NB4 (cell line): Measurements from ENCODE around the gene TOGARAM2.
"Not testable (repeated sequence)": the region's sequence is repeated elsewhere in the genome, so short reads cannot be mapped to it uniquely, and the experiment has no call there.

Source experiments
- DNase-seq: peaks from one replicate; pipeline ENCODE4 v3.0.0; 2010; ENCODE audit warnings: low read depth
- H3K4me3 ChIP-seq: one replicate; pipeline ENCODE4 v1.5.1; 2011; ENCODE audit warnings: mild to moderate bottlenecking, low read depth, low read length, moderate library complexity
- MAX ChIP-seq: IDR thresholded peaks from 2 replicates; pipeline ENCODE4 v1.6.1; 2011; ENCODE audit warnings: low read depth, low read length
- MYC ChIP-seq: IDR thresholded peaks from 2 replicates; pipeline ENCODE4 v1.6.1; 2011; ENCODE audit warnings: low read depth, low read length
- POLR2A ChIP-seq: IDR thresholded peaks from 2 replicates; pipeline ENCODE4 v1.6.1; 2011; ENCODE audit warnings: mild to moderate bottlenecking; ENCODE audit not compliant: insufficient read length; ENCODE audit errors: extremely low read depth
- TF ChIP-seq, protein P1 (sequence below): IDR thresholded peaks from one replicate; pipeline ENCODE4 v1.5.1; 2012; ENCODE audit warnings: low read depth, low read length

Gene TOGARAM2

DNA sequence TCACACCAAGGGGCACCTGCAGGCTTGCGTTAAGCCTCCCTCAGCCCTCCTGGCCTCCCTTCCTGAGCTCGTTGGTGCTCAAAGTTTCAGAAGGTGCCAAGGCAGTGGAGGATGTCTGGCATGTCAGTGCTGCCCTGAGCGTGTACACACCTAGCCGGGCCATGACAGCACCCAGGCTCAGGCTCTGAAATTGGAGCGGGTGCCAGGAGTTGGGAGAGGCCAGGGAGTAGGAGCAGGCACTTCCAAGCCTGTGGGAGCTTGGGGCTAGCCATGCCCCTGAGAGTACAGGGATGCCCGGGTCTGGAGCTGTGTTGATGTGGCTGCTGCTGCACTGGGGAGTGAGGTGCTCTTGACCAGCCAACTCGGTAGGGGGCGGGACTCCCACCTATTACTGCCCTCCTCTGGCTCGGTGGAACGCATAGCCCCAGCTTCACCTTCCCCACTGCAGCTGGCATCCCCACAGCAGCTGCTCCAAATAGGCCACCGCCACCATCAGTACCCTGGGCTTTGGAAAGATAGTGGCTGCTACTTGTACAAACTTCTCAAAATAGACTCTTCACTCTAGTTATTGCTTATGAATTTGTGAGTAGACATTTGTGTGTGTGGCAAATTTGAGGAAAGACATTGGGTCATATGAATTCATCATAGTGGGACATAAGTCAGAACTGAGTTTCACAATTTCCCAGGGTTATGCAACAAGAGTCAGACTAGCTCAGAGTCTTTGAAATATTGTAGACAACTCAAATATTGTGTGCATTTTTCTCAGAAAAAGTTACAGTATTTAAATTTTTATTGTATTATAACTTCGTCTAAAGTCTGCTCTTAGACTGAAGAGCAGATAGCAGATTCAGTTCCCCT lies 100.0 kb downstream of the TOGARAM2 start:
- no peak overlapping the region for H3K4me3 ChIP-seq
- peak; percentile 68 for DNase-seq
- TF ChIP-seq POLR2A (no peak), MYC (no peak), MAX (no peak)
- TF ChIP-seq, protein P1, sequence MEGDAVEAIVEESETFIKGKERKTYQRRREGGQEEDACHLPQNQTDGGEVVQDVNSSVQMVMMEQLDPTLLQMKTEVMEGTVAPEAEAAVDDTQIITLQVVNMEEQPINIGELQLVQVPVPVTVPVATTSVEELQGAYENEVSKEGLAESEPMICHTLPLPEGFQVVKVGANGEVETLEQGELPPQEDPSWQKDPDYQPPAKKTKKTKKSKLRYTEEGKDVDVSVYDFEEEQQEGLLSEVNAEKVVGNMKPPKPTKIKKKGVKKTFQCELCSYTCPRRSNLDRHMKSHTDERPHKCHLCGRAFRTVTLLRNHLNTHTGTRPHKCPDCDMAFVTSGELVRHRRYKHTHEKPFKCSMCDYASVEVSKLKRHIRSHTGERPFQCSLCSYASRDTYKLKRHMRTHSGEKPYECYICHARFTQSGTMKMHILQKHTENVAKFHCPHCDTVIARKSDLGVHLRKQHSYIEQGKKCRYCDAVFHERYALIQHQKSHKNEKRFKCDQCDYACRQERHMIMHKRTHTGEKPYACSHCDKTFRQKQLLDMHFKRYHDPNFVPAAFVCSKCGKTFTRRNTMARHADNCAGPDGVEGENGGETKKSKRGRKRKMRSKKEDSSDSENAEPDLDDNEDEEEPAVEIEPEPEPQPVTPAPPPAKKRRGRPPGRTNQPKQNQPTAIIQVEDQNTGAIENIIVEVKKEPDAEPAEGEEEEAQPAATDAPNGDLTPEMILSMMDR = no peak

DNA sequence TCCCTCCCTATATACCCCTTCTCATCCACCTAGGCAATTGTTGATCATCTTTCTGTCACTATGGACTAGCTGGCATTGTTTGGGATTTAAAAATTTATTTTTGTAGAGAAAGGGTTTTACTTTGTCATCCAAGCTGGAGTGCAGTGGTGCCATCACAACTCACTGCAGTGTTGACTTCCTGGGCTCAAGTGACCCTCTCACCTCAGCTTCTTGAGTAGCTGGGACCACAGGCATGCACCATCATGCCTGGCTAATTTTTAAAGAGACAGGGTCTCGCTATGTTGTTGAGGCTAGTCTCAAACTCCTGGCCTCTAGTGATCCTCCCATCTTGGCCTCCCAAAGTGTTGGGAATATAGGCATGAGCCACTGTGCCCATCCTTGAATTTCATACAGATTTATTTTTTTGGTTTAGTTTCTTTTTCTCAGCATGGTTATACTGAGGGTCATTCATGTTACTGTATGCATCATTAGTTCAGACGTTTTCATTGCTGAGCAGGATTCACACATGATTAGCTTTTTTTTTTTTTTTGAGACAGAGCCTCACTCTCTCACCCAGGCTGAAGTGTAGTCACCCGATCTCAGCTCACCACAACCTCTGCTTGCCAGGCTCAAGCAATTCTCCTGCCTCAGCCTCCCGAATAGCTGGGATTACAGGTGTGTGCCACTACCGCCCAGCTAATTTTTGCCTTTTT lies 101.9 kb downstream of the TOGARAM2 start:
- TF ChIP-seq POLR2A (no peak), MAX (no peak), MYC (no peak)
- TF ChIP-seq, protein P1 = no peak
- no peak for DNase-seq

GRCh38 chr2:29084554-29084953 lies 103.5 kb downstream of the TOGARAM2 start:
- H3K4me3 ChIP-seq = no peak overlapping the region
- DNase-seq = no peak
- TF ChIP-seq, protein P1 = no peak
- TF ChIP-seq MAX = no peak
- no peak for TF ChIP-seq POLR2A
- no peak for TF ChIP-seq MYC

More for the DNA sequence above, 101.9 kb downstream of the TOGARAM2 start:
- H3K4me3 ChIP-seq = no peak overlapping the region

DNA sequence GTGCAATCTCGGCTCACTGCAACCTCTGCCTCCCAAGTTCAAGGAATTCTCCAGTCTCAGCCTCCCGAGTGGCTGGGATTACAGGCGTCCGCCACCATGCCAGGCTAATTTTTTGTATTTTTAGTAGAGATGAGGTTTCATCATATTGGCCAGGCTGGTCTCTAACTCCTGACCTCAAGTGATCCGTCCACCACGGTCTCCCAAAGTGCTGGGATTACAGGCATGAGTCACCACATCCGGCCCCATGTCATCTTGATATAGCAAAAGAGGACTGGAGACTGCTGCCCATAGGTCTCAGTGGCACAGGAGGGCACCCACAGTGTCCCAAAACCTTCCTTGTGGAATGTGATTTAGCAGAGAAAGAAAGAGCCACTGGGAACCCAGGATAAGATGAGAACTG lies 109.2 kb downstream of the TOGARAM2 start:
- peak; percentile 19 for DNase-seq
- H3K4me3 ChIP-seq = not testable (repeated sequence)

GRCh38 chr2:29096969-29097368 lies 115.9 kb downstream of the TOGARAM2 start:
- no peak overlapping the region for H3K4me3 ChIP-seq
- TF ChIP-seq MYC (no peak), MAX (no peak), POLR2A (no peak)
- TF ChIP-seq, protein P1 = no peak
- no peak for DNase-seq

GRCh38 chr2:29097569-29097968 lies 116.5 kb downstream of the TOGARAM2 start:
- DNase-seq = no peak
- TF ChIP-seq MYC = no peak
- TF ChIP-seq, protein P1 = no peak
- TF ChIP-seq MAX = no peak
- TF ChIP-seq POLR2A = no peak
- no peak overlapping the region for H3K4me3 ChIP-seq
